GM12878 (cell line): ENCODE measurements around the gene SPATS1. TPM values are rescaled to one million over a fixed set of nuclear protein-coding genes. Genes with fewer than 3 reads are reported as not detected.

ENCODE experiments used
- BACH1 ChIP-seq: fragments of 450-650 bp; IDR thresholded peaks from 2 replicates; pipeline ENCODE4 v1.6.1; 2017; ENCODE audit warnings: mild to moderate bottlenecking, borderline replicate concordance
- EGR1 ChIP-seq, 2 experiments: IDR thresholded peaks; 1 replicate in 1 of 2; 2 replicates in 1 of 2; pipeline ENCODE4 v1.6.1; 2011 to 2012; ENCODE audit warnings: low read depth in 2 of 2, low read length in 2 of 2, borderline replicate concordance in 1 of 2, mild to moderate bottlenecking in 1 of 2, moderate library complexity in 1 of 2
- SMAD1 ChIP-seq: fragments of 450-650 bp; IDR thresholded peaks from 2 replicates; pipeline ENCODE4 v1.6.1; 2018; ENCODE audit warnings: mild to moderate bottlenecking, low read depth; ENCODE audit not compliant: partially characterized antibody
- SMAD5 ChIP-seq: IDR thresholded peaks from 2 replicates; pipeline ENCODE4 v1.6.1; 2016; ENCODE audit warnings: antibody characterized with exemption, low read depth
- SREBF2 ChIP-seq: IDR thresholded peaks from 2 replicates; pipeline ENCODE4 v1.6.1; 2012; ENCODE audit warnings: mild to moderate bottlenecking, low read length
- STAT3 ChIP-seq: IDR thresholded peaks from 2 replicates; pipeline ENCODE4 v1.6.1; 2011; ENCODE audit warnings: low read depth, low read length, improper control_type of control experiment
- SUZ12 ChIP-seq: fragments of 200-600 bp; sonication (generic); IDR thresholded peaks from one replicate; pipeline ENCODE4 v1.6.1; 2018; ENCODE audit warnings: antibody characterized with exemption, mild to moderate bottlenecking; ENCODE audit not compliant: unreplicated experiment
- polyA plus RNA-seq, 11 experiments: library from polyadenylated mRNA; depleted of rRNA in 4 of 11; unstranded in 6 of 11; stranded (reverse) in 5 of 11; fragments of >200 nt; fragmentation: Nextera tagmentation in 4 of 11; fragmentation: Illumina TruSeq in 1 of 11; extraction: Ambion mirVana in 4 of 11; extraction: Trizol in 1 of 11; gene quantifications; 1 replicate in 1 of 11; 2 replicates in 10 of 11; pipeline versions ENCODE4 v1.2.1 to v1.2.3, GENCODE V29; 2011 to 2016; ENCODE audit warnings: inconsistent platforms in 2 of 11, missing spikeins in 2 of 11, low read depth in 1 of 11
- total RNA-seq, 4 experiments: library from RNA; depleted of rRNA in 3 of 4; stranded (reverse); fragments of >200 nt in 3 of 4; fragmentation: Illumina TruSeq in 1 of 4; extraction: Trizol in 1 of 4; gene quantifications; 2 replicates each; pipeline versions ENCODE4 v1.2.1 to v1.2.3, GENCODE V29; 2013 to 2021
- TF ChIP-seq, protein P1 (sequence below): IDR thresholded peaks from 2 replicates; pipeline ENCODE4 v1.6.1; 2011; ENCODE audit warnings: low read depth, mild to moderate bottlenecking, low read length, moderate library complexity, borderline replicate concordance; ENCODE audit errors: extremely low read depth
- TF ChIP-seq, protein P2 (sequence below): fragments of 450-650 bp; IDR thresholded peaks from 2 replicates; pipeline ENCODE4 v1.6.1; 2014; ENCODE audit warnings: mild to moderate bottlenecking
- TF ChIP-seq, protein P3 (sequence below): IDR thresholded peaks from 2 replicates; pipeline ENCODE4 v1.6.1; 2012; ENCODE audit warnings: low read length, inconsistent platforms
- TF ChIP-seq, protein P4 (sequence below): IDR thresholded peaks from 2 replicates; pipeline ENCODE4 v1.6.1; 2011; ENCODE audit warnings: borderline replicate concordance, low read depth, mild to moderate bottlenecking, moderate library complexity, low read length; ENCODE audit not compliant: insufficient read depth, poor library complexity, severe bottlenecking

SPATS1 gene
- total and polyA plus RNA-seq, 10 of the 15 experiments (the other 5 are each of a cell fraction or from before 2014, with no cell fraction given): 0.12 TPM; not detected in 9

DNA sequence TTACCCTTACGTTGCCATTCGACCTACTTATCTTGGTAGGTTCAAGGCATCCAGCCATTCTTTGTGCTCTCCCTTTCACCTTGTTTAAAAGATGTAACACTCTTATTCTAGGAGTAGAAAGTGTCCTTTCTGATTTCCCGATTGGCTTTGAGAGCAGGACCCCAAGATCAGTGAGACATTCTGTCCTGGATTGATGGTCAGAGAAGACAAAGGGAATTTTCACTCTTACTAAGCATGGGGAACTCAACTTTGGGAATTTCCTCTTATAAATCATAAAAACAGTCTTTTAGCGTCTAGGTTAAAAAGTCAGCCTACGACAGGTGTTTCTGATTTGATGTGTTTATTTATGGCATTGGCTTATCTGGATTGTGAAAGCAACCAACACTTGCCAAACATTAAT lies 26.5 kb upstream of the SPATS1 start (continued):
- TF ChIP-seq, protein P1, sequence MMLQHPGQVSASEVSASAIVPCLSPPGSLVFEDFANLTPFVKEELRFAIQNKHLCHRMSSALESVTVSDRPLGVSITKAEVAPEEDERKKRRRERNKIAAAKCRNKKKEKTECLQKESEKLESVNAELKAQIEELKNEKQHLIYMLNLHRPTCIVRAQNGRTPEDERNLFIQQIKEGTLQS: no peak
- TF ChIP-seq SREBF2 (no peak), STAT3 (no peak), SMAD1 (no peak), EGR1 (IDR thresholded peaks at IDR 0.05; ENCODE audit: borderline replicate concordance in 1 of 2, low read depth in 2 of 2, low read length in 2 of 2) (no peak), SUZ12 (no peak), SMAD5 (no peak), BACH1 (no peak)
- TF ChIP-seq, protein P2, sequence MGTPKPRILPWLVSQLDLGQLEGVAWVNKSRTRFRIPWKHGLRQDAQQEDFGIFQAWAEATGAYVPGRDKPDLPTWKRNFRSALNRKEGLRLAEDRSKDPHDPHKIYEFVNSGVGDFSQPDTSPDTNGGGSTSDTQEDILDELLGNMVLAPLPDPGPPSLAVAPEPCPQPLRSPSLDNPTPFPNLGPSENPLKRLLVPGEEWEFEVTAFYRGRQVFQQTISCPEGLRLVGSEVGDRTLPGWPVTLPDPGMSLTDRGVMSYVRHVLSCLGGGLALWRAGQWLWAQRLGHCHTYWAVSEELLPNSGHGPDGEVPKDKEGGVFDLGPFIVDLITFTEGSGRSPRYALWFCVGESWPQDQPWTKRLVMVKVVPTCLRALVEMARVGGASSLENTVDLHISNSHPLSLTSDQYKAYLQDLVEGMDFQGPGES: no peak
- TF ChIP-seq, protein P3, sequence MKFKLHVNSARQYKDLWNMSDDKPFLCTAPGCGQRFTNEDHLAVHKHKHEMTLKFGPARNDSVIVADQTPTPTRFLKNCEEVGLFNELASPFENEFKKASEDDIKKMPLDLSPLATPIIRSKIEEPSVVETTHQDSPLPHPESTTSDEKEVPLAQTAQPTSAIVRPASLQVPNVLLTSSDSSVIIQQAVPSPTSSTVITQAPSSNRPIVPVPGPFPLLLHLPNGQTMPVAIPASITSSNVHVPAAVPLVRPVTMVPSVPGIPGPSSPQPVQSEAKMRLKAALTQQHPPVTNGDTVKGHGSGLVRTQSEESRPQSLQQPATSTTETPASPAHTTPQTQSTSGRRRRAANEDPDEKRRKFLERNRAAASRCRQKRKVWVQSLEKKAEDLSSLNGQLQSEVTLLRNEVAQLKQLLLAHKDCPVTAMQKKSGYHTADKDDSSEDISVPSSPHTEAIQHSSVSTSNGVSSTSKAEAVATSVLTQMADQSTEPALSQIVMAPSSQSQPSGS: no peak
- TF ChIP-seq, protein P4, sequence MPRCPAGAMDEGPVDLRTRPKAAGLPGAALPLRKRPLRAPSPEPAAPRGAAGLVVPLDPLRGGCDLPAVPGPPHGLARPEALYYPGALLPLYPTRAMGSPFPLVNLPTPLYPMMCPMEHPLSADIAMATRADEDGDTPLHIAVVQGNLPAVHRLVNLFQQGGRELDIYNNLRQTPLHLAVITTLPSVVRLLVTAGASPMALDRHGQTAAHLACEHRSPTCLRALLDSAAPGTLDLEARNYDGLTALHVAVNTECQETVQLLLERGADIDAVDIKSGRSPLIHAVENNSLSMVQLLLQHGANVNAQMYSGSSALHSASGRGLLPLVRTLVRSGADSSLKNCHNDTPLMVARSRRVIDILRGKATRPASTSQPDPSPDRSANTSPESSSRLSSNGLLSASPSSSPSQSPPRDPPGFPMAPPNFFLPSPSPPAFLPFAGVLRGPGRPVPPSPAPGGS: no peak
